ENCODE results near the gene CHST13. TPM values are rescaled to one million over a fixed set of nuclear protein-coding genes. Genes with fewer than 3 reads are reported as not detected.

CHST13 gene
- total RNA-seq, 2 experiments from 2014 or later, result not detected

DNA sequence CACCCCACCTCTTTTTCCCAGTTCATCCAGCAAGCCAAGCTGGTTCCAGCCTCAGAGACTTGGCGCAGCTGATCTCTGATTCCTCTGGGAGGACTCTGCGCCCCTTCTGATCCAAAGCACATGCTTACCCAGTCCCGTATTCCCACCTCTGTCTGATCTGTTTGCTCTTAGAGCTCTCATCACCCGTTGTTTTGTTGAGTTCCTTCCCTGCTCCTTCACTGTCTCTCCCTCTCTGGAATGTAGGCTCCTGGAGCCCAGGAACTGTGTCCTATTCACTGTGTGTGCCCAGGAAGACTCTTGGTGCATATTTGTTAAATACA, 46.9 kb upstream of the CHST13 start:
- Histone ChIP-seq H3K4me3 (ENCODE audit: low read length) (no peak overlapping the region), H3K4me1 (ENCODE audit: insufficient read depth, low read length) (peaks cover 38% of the 10 kb centered on the region), H3K27ac (ENCODE audit: low read depth in 1 of 2, low read length in 2 of 2) (no peak overlapping the region), H3K27me3 (ENCODE audit: control insufficient read depth in 1 of 2, insufficient read depth in 2 of 2, low read length in 2 of 2) (no peaks in the 10 kb centered on the region), H3K36me3 (ENCODE audit: insufficient read depth, low read length) (peaks cover 10% of the 10 kb centered on the region), H3K9me3 (ENCODE audit: control insufficient read depth in 1 of 2, insufficient read depth in 1 of 2, low read length in 2 of 2) (no peaks in the 10 kb centered on the region)
- Mint-ChIP-seq H3K36me3 (ENCODE audit: low read depth) (peaks cover 24% of the 10 kb centered on the region), H3K4me3 (peak overlapping the region; percentile 89), H3K4me1 (ENCODE audit: low read depth) (peaks cover 40% of the 10 kb centered on the region), H3K27me3 (no peaks in the 10 kb centered on the region), H3K27ac (peak overlapping the region; percentile 78), H3K9me3 (no peaks in the 10 kb centered on the region)
- ATAC-seq (ENCODE audit: poor library complexity) (no peak), DNase-seq (peak in 1 of 14 experiments; percentile 31)
- intact Hi-C loops (cut with DNase I, micrococcal nuclease), result loop anchor here (1.0 to 10.0 kb wide), 14 partner anchors 120 to 1752 kb away; partner anchors contain the start of genes ABTB1 (in 1 of the 2), CHCHD6 (in 1 of the 2), EEFSEC (in 1 of the 2) and HEG1 (in 1 of the 2)
- ChIA-PET POLR2A (interaction anchor here (2.6 kb wide), 1 partner anchor 120 kb away, joined by 7 read pairs; the partner anchor contains the start of gene KLF15), CTCF (interaction anchor here (1.0 kb wide), 1 partner anchor 393 kb away, joined by 3 read pairs; the partner anchor contains the start of gene SLC41A3)
- no peak for TF ChIP-seq CTCF (IDR thresholded peaks at IDR 0.05)

- no peaks in the 10 kb centered on the region for H3K9me3 ChIP-seq (ENCODE audit: control insufficient read depth in 1 of 2, insufficient read depth in 1 of 2, low read length in 2 of 2)
- H3K27me3 ChIP-seq (ENCODE audit: control insufficient read depth in 1 of 2, insufficient read depth in 2 of 2, low read length in 2 of 2), result no peaks in the 10 kb centered on the region
- CTCF ChIA-PET, result no interaction called here
- H3K36me3 Mint-ChIP-seq (ENCODE audit: low read depth), result peaks cover 7% of the 10 kb centered on the region
- H3K27me3 Mint-ChIP-seq, result no peaks in the 10 kb centered on the region
- no peak for DNase-seq
- H3K27ac ChIP-seq (ENCODE audit: low read depth in 1 of 2, low read length in 2 of 2), result no peak overlapping the region
- POLR2A ChIA-PET, result no interaction called here
- H3K9me3 Mint-ChIP-seq, result no peaks in the 10 kb centered on the region
- H3K27ac Mint-ChIP-seq, result no peak overlapping the region
- no peak overlapping the region for H3K4me3 Mint-ChIP-seq
- intact Hi-C loops (cut with DNase I, micrococcal nuclease), result loop anchor here (5.0 to 10.0 kb wide), 10 partner anchors 121 to 1754 kb away; partner anchors contain the start of genes ABTB1 (in 1 of the 2), EEFSEC (in 1 of the 2), HEG1 (in 1 of the 2) and KLF15 (in 1 of the 2)
- H3K36me3 ChIP-seq (ENCODE audit: insufficient read depth, low read length), result no peaks in the 10 kb centered on the region
- peaks cover 23% of the 10 kb centered on the region for H3K4me1 Mint-ChIP-seq (ENCODE audit: low read depth)
- ATAC-seq (ENCODE audit: poor library complexity), result no peak
- no peak for TF ChIP-seq CTCF (IDR thresholded peaks at IDR 0.05)
- no peak overlapping the region for H3K4me3 ChIP-seq (ENCODE audit: low read length)
- peaks cover 21% of the 10 kb centered on the region for H3K4me1 ChIP-seq (ENCODE audit: insufficient read depth, low read length)
Observed at GRCh38 chr3:126478581-126479310, 45.2 kb upstream of the CHST13 start.

DNA sequence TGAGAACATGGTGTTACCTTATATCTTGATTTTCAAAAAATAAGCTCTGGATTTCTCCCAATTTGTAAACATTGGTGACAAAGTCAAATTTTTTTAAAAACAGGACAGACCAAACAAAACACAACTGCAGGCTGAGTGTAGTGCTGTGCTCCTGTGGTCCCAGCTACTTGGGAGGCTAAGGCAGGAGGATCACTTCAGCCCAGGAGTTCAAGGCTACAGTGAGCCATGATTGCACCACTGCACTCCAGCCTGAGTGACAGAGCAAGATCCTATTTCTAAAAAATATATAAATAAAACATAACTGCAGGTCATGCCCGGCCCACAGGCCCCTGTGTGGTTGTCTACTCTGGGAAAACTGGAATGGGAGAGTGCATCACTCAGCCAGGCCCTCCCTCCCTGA, 44.3 kb upstream of the CHST13 start:
- Histone ChIP-seq H3K4me3 (ENCODE audit: low read length) (no peak overlapping the region), H3K27ac (ENCODE audit: low read depth in 1 of 2, low read length in 2 of 2) (no peak overlapping the region), H3K27me3 (ENCODE audit: control insufficient read depth in 1 of 2, insufficient read depth in 2 of 2, low read length in 2 of 2) (no peaks in the 10 kb centered on the region), H3K4me1 (ENCODE audit: insufficient read depth, low read length) (peaks cover 12% of the 10 kb centered on the region), H3K9me3 (ENCODE audit: control insufficient read depth in 1 of 2, insufficient read depth in 1 of 2, low read length in 2 of 2) (no peaks in the 10 kb centered on the region), H3K36me3 (ENCODE audit: insufficient read depth, low read length) (no peaks in the 10 kb centered on the region)
- DNase-seq (no peak), ATAC-seq (ENCODE audit: poor library complexity) (no peak)
- Mint-ChIP-seq H3K4me3 (no peak overlapping the region), H3K4me1 (ENCODE audit: low read depth) (peaks cover 14% of the 10 kb centered on the region), H3K9me3 (no peaks in the 10 kb centered on the region), H3K27ac (no peak overlapping the region), H3K36me3 (ENCODE audit: low read depth) (peaks cover 3% of the 10 kb centered on the region), H3K27me3 (no peaks in the 10 kb centered on the region)
- ChIA-PET POLR2A (no interaction called here), CTCF (no interaction called here)
- intact Hi-C loops (cut with DNase I, micrococcal nuclease), result loop anchor here (5.0 to 10.0 kb wide), 10 partner anchors 122 to 1755 kb away; partner anchors contain the start of genes ABTB1 (in 1 of the 2), EEFSEC (in 1 of the 2), HEG1 (in 1 of the 2) and KLF15 (in 1 of the 2)
- no peak for TF ChIP-seq CTCF (IDR thresholded peaks at IDR 0.05)
